GM10266 (cell line): Measurements from ENCODE around the gene KCNH1.
"Not testable (repeated sequence)": the region's sequence is repeated elsewhere in the genome, so short reads cannot be mapped to it uniquely, and the experiment has no call there.

Experiments used
- DNase-seq: peaks from one replicate; pipeline ENCODE4 v3.0.0; 2012; ENCODE audit errors: extremely low spot score
- TF ChIP-seq, protein P1 (sequence below): IDR thresholded peaks from 2 replicates; pipeline ENCODE4 v1.5.1; 2012; ENCODE audit warnings: mild to moderate bottlenecking, low read depth; ENCODE audit not compliant: control insufficient read depth, insufficient read depth; ENCODE audit errors: missing control alignments

Gene KCNH1

DNA sequence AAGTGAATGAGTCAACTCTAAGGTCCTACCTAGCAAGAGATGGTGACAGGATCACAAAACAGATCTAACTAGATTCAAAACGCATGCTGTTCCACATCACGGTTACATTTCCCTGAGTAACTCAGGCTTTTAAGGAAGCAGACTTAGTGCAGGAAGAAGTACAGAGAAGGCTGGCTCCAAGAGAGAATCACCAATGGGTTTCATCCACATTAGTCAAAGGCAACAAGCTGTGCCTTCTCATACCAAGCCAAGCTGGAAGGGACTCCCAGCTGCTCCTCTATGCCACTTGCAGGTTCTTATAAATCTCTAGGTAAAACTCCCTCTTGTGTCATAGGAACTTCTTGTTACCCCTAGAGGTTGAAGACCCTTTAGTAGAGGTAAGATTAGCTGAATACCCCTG, 109.0 kb downstream of the KCNH1 start:
- TF ChIP-seq, protein P1, sequence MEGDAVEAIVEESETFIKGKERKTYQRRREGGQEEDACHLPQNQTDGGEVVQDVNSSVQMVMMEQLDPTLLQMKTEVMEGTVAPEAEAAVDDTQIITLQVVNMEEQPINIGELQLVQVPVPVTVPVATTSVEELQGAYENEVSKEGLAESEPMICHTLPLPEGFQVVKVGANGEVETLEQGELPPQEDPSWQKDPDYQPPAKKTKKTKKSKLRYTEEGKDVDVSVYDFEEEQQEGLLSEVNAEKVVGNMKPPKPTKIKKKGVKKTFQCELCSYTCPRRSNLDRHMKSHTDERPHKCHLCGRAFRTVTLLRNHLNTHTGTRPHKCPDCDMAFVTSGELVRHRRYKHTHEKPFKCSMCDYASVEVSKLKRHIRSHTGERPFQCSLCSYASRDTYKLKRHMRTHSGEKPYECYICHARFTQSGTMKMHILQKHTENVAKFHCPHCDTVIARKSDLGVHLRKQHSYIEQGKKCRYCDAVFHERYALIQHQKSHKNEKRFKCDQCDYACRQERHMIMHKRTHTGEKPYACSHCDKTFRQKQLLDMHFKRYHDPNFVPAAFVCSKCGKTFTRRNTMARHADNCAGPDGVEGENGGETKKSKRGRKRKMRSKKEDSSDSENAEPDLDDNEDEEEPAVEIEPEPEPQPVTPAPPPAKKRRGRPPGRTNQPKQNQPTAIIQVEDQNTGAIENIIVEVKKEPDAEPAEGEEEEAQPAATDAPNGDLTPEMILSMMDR = no peak
- no peak for DNase-seq

DNA sequence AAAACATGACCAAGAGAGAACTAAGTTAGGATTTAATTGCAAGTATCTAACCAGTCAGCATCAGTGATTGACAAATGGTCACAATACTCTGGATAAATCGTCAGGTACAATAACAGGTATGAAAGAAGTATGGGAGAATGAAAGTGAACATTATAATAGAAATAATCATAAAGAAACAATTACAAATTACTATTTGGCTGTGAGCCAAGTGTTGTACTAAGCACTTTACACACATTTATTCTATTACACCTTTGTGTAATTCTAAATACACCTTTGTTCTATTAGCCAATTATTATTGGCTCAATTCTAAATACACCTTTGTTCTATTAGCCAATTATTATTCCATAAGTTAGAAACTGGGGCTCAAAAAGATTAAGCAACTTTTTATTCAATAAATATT, 114.7 kb downstream of the KCNH1 start:
- no peak for DNase-seq
- TF ChIP-seq, protein P1 = no peak

DNA sequence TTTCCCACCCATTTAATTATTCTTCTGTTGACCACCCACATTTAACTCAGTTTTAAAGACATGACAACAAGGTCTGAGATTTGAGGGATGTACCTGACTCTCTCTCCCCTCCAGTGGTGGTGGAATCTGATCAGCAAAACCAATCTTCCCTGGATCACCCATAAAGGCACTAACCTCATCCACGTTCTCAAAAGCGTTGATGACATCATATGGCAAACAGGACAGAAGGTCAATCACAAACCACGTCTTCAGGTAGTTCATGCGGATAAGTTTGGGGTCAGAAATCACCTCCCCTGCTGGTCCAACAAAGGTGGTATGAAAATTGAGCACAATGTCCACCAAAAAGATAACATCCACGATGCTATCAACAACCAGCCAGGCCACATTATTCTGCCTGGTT, 115.3 kb downstream of the KCNH1 start:
- DNase-seq = no peak
- TF ChIP-seq, protein P1 = no peak

DNA sequence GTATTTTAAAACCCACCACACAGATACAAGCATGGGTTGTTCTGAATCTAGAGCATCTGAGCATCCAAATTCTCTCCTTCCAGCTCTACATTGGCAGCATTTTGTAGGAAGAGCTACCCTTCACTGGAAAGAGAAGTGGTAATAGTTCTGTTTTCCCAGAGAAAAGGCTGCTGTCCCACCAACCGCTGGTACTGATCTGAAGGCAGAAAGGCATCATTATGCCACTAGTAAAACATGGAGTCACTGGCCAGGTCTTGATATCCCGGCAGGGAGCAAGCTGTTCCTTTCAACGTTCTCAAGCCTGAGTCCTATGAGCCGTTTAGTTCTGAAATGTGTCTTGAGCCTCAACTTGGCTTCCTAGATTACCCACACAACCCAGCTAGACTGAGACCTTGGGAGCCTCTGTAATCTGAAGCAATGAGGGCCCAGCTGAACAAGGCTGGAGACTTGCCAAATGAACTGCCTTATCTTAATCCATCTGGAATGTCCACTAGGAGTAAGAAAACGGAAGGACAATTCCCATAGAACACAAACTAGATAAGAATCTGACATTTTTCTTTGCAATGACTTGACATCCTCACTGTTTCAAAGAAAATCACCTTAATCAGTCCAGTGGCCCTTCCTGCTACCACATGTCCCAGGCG, 116.8 kb downstream of the KCNH1 start:
- no peak for DNase-seq
- TF ChIP-seq, protein P1 = no peak

DNA sequence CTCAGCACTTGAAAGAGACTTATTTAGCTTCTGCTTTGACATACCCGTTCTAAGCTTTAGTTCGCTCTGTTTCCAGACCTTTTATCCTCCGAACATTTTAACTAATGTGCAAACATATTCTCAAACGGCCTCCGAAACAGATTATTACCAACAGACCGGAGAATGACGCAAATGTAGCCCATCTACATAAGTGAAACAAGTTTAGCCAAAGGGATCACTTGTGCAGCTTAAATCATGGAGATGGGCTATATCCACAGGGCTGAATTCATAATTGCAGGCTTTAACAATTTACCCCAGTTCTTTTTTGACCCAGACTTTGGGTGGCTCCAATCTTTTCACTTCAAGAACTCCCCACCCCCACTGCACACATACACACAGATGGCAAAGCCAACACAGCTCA, 119.7 kb downstream of the KCNH1 start:
- TF ChIP-seq, protein P1 = no peak
- DNase-seq = no peak

DNA sequence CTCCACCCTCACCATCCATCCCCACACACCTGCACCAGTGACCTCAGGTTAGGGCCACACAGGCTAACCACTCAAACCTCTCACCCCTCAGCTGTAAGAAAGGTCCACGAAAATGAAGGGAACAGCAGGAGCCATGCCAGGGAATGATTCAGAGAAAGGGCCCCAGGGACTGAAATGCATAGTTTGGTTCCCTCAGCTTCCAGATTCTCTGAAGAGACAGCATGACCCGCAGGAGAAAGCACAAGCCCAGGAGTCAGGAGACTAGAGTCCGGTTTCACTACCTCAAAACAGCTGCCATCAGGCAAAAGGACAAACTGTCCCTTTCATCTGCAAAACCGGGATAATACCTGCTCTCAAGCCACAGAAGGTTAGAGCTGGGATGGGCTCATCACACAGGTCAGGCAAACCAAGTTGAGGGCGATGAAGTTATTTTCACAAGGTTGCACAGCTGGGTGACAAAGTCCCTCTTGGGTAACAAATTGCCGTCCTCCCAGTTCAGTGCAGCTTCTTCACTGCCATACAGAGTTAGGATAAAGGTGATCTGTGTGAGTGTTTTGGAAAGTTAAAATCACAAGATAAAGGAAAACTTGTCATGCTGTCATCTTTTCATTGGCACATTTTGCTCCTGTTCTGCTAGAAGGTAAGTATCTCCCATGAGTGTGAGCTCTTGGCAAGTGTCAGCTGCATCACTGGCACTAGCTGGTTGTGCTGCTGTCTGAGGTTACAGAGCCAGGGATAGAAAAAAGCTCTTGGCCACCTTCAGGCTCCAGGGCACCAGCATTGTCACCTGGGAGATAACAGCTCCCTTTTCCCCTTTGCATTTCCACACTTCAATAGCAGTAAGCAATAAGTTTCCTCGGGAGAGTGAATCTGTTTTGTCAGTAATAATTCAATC, 120.4 kb downstream of the KCNH1 start:
- TF ChIP-seq, protein P1 = no peak
- DNase-seq = no peak

DNA sequence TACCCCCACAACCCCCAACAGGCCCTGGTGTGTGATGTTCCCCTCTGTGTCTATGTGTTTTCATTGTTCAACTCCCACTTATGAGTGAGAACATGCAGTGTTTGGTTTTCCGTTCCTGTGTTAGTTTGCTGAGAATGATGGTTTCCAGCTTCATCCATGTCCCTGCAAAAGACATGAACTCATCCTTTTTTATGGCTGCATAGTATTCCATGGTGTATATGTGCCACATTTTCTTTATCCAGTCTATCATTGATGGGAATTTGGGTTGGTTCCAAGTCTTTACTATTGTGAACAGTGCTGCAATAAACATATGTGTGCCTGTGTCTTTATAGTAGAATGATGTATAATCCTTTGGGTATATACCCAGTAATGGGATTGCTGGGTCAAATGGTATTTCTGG, 122.8 kb downstream of the KCNH1 start:
- DNase-seq = not testable (repeated sequence)

DNA sequence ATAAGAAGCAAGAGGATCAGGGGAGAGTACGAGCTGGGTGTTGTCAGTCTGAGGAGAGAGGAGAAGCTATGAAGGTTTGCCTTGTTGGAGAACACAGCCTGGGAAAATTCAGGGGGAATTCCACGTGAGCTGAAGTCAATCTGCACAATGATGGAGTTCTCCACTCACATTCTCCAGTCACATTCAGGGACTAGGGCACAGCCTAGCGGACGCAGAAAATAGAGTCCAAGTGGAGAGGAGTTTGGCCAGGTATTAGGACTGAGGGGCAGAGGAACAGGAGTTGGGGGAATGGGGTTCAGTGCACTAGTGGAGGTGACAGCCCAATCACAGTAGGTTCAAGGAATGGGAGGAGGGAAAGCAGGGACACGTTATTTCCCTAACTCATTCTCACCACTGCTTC, 124.0 kb downstream of the KCNH1 start:
- TF ChIP-seq, protein P1 = no peak
- DNase-seq = no peak
